NCI-H128 (cell line): Measurements from ENCODE around the gene MAL.

Experiments
- DNase-seq: peaks from one replicate; lab custom pipeline; 2025; ENCODE audit not compliant: unreplicated experiment; lab: John Stamatoyannopoulos, UW

MAL gene

GRCh38 chr2:95047629-95048510 is 22.4 kb downstream of the MAL start:
- no peak for DNase-seq

DNA sequence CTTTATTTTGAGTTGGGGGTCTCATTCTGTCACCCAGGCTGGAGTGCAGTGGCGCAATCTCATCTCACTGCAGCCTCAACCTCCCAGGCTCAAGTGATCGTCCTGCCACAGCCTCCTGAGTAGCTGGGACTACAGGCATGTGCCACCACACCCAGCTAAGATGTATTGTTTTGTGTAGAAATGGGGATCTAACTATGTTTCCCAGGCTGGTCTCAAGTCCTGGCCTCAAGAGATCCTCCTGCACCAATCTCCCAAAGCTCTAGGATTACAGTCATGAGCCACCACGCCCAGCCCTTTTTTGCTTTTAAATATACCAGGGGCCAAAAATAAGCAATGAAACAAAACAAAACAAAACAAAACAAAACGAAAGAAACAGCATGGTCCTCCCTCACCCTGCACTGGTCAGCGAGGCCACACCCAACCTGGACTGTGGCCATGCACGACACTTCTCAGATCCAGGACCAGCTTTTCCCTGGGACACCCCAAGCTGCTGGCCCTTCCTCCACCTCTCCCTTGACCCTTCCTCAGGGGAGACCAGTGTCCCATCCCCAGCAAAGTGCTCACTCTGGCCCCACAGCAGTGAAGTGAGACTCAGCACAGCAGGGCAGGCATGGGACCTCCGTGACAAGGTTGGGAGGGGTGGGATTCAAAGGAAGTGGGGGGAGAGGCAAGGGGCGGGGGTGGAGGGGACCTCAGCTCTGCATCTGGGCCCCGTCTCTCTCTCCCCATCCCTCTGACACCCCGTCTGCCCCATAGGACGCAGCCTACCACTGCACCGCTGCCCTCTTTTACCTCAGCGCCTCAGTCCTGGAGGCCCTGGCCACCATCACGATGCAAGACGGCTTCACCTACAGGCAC is 23.5 kb downstream of the MAL start:
- DNase-seq: no peak

DNA sequence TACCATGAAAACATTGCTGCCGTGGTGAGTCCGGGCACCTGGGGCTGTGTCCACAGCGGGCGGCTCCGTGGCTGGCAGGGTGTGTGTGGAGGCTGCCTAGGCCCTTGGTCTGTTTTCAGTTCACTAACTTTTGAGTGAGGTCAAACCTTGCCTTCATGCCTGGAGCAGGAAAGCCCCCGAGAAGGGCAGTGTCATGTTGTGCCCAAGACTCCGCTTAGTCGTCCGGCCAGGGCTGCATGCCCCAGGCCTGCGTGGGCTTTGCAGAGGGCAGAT is 24.1 kb downstream of the MAL start:
- no peak for DNase-seq

DNA sequence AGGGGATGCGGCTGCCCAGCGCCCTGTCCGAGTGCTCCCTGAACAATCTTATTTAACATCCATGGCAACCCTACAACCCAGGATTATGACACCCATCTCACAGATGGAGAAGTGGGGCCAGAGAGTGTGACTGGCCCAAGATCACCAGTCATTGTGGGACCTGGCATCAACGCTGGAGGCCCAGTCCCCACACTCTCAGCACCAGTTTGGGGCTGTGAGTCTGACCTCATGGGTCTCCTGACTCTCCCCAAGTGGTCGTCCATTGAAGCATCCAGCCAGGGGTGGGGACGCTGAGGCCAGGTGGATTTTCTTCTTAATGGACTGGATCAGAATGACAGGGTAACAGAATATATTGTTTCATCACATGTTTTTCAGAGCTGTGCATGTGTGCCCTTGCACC is 24.5 kb downstream of the MAL start:
- no peak for DNase-seq

DNA sequence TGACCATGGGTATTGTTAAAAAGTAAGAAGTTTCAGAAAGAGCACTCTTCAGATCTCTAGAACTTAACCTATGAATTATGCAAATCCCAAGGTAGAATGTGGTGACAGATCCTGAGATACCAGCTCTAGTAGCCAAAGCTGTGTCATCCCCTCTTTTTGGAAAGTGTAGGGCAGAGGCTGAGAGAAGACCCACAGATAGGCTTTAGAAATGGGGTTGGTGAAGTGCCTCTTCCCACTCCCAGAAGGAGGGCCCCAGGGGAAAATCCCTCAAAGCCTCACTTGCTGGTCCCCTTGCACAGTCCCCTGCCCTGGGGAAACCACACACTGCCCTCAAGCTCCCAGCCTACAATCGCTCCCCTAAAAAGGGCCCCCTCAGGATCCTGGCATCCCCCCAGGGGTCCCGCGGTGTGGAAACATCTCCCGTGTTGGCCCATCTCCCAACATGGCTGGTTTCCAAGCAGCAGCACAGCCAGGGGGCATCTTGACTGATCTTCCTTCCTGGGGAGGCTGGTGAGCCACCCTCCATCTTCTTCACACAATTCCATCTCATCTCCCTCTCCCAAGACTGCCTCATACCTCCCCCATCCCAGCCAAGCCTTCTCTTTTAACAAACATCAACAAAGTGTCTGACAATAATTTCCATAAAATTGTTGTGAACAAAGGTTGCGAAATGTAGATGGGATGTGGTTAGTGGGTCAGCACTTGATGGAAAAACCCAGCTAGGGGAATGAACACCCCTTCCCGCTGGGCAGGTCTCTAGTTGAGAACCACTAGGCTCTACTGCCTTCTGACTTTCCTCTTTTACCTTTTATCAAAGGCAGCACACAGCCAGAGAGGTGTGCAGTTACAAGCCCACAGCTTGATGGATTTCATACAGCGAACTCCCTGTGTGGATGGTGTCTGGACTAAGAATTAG is 25.1 kb downstream of the MAL start:
- DNase-seq: no peak

DNA sequence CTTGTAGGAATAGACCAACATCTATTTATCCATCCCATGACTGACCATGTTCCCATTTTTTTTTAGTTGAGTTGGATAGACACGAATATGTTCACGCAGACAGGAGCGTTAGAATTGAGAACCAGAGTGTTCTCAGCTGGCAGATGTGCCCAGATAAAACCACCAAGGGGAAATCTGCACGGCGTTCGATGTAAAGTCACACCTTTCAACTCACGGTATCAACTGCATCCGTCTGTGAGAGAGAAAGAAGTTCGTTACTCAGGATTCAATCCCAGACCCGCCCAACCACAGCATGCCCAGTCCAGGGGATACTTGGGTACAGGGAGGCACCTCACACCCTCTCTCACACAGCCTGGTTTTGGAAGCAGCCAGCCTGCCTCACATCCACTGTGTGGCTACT is 26.1 kb downstream of the MAL start:
- no peak for DNase-seq

DNA sequence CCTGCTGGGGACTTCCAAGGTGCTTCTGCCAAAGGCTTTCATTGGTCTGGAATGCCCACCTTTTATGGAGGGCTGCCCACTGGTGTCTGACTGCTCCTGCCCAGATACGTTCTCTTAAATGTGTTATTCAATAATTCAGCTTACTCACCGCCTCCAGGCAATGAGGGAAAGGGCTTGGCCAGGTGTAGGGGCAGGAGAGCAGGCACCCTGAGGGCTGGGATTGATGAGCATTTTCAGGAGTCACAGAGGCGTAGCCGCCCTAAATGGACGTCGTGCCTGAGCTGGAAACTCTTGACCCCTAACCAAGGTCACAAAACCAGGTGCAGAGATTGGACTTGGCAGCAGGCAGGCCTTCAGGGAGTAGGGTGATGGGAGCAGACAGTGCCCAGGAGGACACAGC is 26.8 kb downstream of the MAL start:
- DNase-seq: no peak

- no peak for DNase-seq
Measured at GRCh38 chr2:95052804-95053479, 27.4 kb downstream of the MAL start.

DNA sequence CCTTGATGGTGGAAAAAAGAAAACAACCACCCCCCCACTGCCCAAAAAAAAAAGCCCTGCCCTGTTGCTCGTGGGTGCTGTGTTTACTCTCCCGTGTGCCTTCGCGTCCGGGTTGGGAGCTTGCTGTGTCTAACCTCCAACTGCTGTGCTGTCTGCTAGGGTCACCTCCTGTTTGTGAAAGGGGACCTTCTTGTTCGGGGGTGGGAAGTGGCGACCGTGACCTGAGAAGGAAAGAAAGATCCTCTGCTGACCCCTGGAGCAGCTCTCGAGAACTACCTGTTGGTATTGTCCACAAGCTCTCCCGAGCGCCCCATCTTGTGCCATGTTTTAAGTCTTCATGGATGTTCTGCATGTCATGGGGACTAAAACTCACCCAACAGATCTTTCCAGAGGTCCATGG is 28.0 kb downstream of the MAL start:
- DNase-seq: no peak

DNA sequence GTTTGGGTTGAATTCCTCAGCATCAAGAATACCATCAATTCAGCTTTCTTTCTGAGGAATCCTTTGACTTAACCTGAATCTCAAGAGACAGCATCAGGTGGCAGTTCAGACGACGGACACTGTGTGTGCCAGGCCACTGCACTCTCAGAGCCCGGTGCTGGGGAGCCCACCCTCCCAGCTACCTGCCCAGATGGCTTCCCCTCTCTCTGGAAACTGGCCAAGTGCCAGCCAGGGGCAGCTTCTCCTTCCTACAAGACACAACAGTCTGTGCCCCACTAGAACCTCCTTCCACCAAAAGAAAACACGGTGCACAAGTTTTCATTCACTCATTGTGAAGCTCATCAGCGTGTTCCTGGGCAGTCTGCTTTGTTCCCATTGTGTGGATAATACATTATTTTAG is 28.5 kb downstream of the MAL start:
- no peak for DNase-seq

GRCh38 chr2:95055262-95055661 is 29.8 kb downstream of the MAL start:
- no peak for DNase-seq

GRCh38 chr2:95056044-95056443 is 30.5 kb downstream of the MAL start:
- DNase-seq: no peak

- DNase-seq: no peak
Measured at GRCh38 chr2:95056461-95057459, 31.3 kb downstream of the MAL start.

- DNase-seq: no peak
Measured at GRCh38 chr2:95057535-95058370, 32.2 kb downstream of the MAL start.

- DNase-seq: no peak
Measured at GRCh38 chr2:95058466-95058988, 33.0 kb downstream of the MAL start.

- DNase-seq: no peak
Measured at GRCh38 chr2:95058989-95059641, 33.6 kb downstream of the MAL start.

GRCh38 chr2:95059656-95060370 is 34.3 kb downstream of the MAL start:
- no peak for DNase-seq
